PC-3 (cell line): ENCODE data around the gene ICE1. TPM values are rescaled to one million over a fixed set of nuclear protein-coding genes. Genes with fewer than 3 reads are reported as not detected.

Source experiments
- ATAC-seq: fragments of 200-7000 bp; cut with Tn5 transposase; 2 replicates; pipeline ENCODE4 v1.9.1; 2020; ENCODE audit warnings: mild to moderate bottlenecking, moderate library complexity
- BruUV-seq: library from RNA; stranded (reverse); fragments of 400-500 nt; replicated peaks from 2 replicates; lab custom pipeline; 2021; lab: Mats Ljungman, UMichigan
- CTCF ChIA-PET: fragments of 300-600 bp; sonication (Branson Sonifier 250); formaldehyde crosslinking; loops from one replicate; lab custom pipeline; 2022; ENCODE audit warnings: antibody characterized with exemption; lab: Charles Lee
- POLR2A ChIA-PET: fragments of 300-600 bp; sonication (Branson Sonifier 250); formaldehyde crosslinking; loops from one replicate; lab custom pipeline; 2022; ENCODE audit warnings: antibody characterized with exemption; ENCODE audit not compliant: unreplicated experiment; lab: Charles Lee
- DNase-seq: peaks from one replicate; pipeline ENCODE4 v3.0.0-alpha.2; 2015
- H2AFZ ChIP-seq: fragments of 300-600 bp; sonication (generic); 2 replicates; pipeline ENCODE4 v1.6.0; 2016; ENCODE audit warnings: antibody characterized with exemption, low read length
- H3F3A ChIP-seq: fragments of 300-600 bp; sonication (generic); one replicate; pipeline ENCODE4 v1.6.0; 2017; ENCODE audit warnings: antibody characterized with exemption, low read length, control low read depth, mild to moderate bottlenecking; ENCODE audit not compliant: unreplicated experiment
- H3K27ac ChIP-seq: fragments of 300-600 bp; sonication (generic); 2 replicates; pipeline ENCODE4 v1.5.1; 2016; ENCODE audit warnings: mild to moderate bottlenecking, low read length
- H3K27me3 ChIP-seq: fragments of 300-600 bp; sonication (generic); 2 replicates; pipeline ENCODE4 v1.6.1; 2016; ENCODE audit warnings: low read length, mixed read lengths
- H3K36me3 ChIP-seq: fragments of 300-600 bp; sonication (generic); 2 replicates; pipeline ENCODE4 v1.6.1; 2016; ENCODE audit warnings: low read depth, mixed run types, low read length, mixed read lengths
- H3K4me1 ChIP-seq: fragments of 300-600 bp; sonication (generic); 2 replicates; pipeline ENCODE4 v1.5.1; 2016; ENCODE audit warnings: low read length; ENCODE audit not compliant: insufficient read depth
- H3K4me2 ChIP-seq: fragments of 300-600 bp; sonication (generic); 2 replicates; pipeline ENCODE4 v1.6.0; 2016; ENCODE audit warnings: low read length
- H3K4me3 ChIP-seq: fragments of 300-600 bp; sonication (generic); 2 replicates; pipeline ENCODE4 v1.5.1; 2016; ENCODE audit warnings: mild to moderate bottlenecking, low read length, mixed read lengths
- H3K79me2 ChIP-seq: fragments of 300-600 bp; sonication (generic); 2 replicates; pipeline ENCODE4 v1.6.1; 2017; ENCODE audit warnings: low read length, mixed read lengths
- H3K9ac ChIP-seq: fragments of 300-600 bp; sonication (generic); 2 replicates; pipeline ENCODE4 v1.6.0; 2016; ENCODE audit warnings: mild to moderate bottlenecking, low read length
- H3K9me2 ChIP-seq: fragments of 300-600 bp; sonication (generic); replicated peaks from 2 replicates; pipeline ENCODE4 v1.6.1; 2016; ENCODE audit warnings: mixed run types, low read length, mixed read lengths
- H3K9me3 ChIP-seq: fragments of 300-600 bp; sonication (generic); 2 replicates; pipeline ENCODE4 v1.6.1; 2016; ENCODE audit warnings: low read length, mixed read lengths
- H4K20me1 ChIP-seq: fragments of 300-600 bp; sonication (generic); 2 replicates; pipeline ENCODE4 v1.6.1; 2016; ENCODE audit warnings: low read length, mixed read lengths
- CTCF ChIP-seq: fragments of 300-600 bp; sonication (generic); conservative IDR thresholded peaks from 2 replicates; pipeline ENCODE4 v1.5.1; 2017; ENCODE audit warnings: antibody characterized with exemption, low read depth, mild to moderate bottlenecking, low read length
- EZH2 ChIP-seq: fragments of 300-600 bp; sonication (generic); IDR thresholded peaks from one replicate; pipeline ENCODE4 v1.6.1; 2017; ENCODE audit warnings: antibody characterized with exemption, mild to moderate bottlenecking, low read length; ENCODE audit not compliant: unreplicated experiment
- EZH2phosphoT487 ChIP-seq: fragments of 300-600 bp; sonication (generic); IDR thresholded peaks from 2 replicates; pipeline ENCODE4 v1.6.1; 2018; ENCODE audit warnings: mild to moderate bottlenecking, antibody characterized with exemption, low read length, borderline replicate concordance
- intact Hi-C: fragments of 100-400 bp; cut with micrococcal nuclease; formaldehyde crosslinking; loops from 2 replicates; pipeline ENCODE4 v1.9.0; 2023
- total RNA-seq: library from RNA; depleted of rRNA; stranded (reverse); fragments of >200 nt; gene quantifications from 2 replicates; pipeline ENCODE4 v1.2.3, GENCODE V29; 2014

The ICE1 gene
- total RNA-seq, 1 experiment from 2014 or later, result 21.9 TPM

GRCh38 chr5:5420251-5420650, 2.2 kb upstream of the ICE1 start:
- ATAC-seq (no peak), DNase-seq (no peak)
- BruUV-seq, result no TSS peak
- H3K9ac ChIP-seq, result no peak overlapping the region
- H3K4me2 ChIP-seq, result peak overlapping the region; percentile 100
- H3K9me3 ChIP-seq, result no peaks in the 10 kb centered on the region
- intact Hi-C loops, result loop anchor here (5.0 to 10.0 kb wide), 2 partner anchors 83 to 145 kb away; no protein-coding TSS in a partner anchor
- H3K79me2 ChIP-seq, result peaks cover 27% of the 10 kb centered on the region
- H3K9me2 ChIP-seq, result no peaks in the 10 kb centered on the region
- peak overlapping the region; percentile 87; the same call in 1 of the 2 replicates for H2AFZ ChIP-seq
- H3F3A ChIP-seq, result no peaks in the 10 kb centered on the region
- no peaks in the 10 kb centered on the region for H3K27me3 ChIP-seq
- peaks cover 22% of the 10 kb centered on the region for H4K20me1 ChIP-seq
- H3K4me3 ChIP-seq, result no peak overlapping the region
- CTCF ChIA-PET, result no interaction called here
- no peaks in the 10 kb centered on the region for H3K36me3 ChIP-seq
- no peak for TF ChIP-seq CTCF
- TF ChIP-seq EZH2phosphoT487, result no peak
- TF ChIP-seq EZH2, result no peak
- POLR2A ChIA-PET, result no interaction called here
- no peak overlapping the region for H3K27ac ChIP-seq
- peaks cover 35% of the 10 kb centered on the region for H3K4me1 ChIP-seq

- peak overlapping the region; percentile 87 for H2AFZ ChIP-seq
- peak overlapping the region; percentile 98 for H3K4me3 ChIP-seq
- peaks cover 38% of the 10 kb centered on the region for H3K79me2 ChIP-seq
- peak overlapping the region; percentile 100 for H3K4me2 ChIP-seq
- no peaks in the 10 kb centered on the region for H3K36me3 ChIP-seq
- DNase-seq, result no peak
- H3K9me2 ChIP-seq, result no peaks in the 10 kb centered on the region
- no peaks in the 10 kb centered on the region for H3F3A ChIP-seq
- intact Hi-C loops, result loop anchor here (5.0 to 10.0 kb wide), 2 partner anchors 84 to 147 kb away; no protein-coding TSS in a partner anchor
- no peak for ATAC-seq
- no peaks in the 10 kb centered on the region for H3K27me3 ChIP-seq
- H3K27ac ChIP-seq, result peak overlapping the region; percentile 88
- TSS peak; percentile 79 for BruUV-seq
- peaks cover 26% of the 10 kb centered on the region for H4K20me1 ChIP-seq
- ChIA-PET CTCF (no interaction called here), POLR2A (no interaction called here)
- H3K4me1 ChIP-seq, result peaks cover 35% of the 10 kb centered on the region
- peak overlapping the region; percentile 89 for H3K9ac ChIP-seq
- TF ChIP-seq EZH2phosphoT487 (no peak), EZH2 (no peak), CTCF (no peak)
- no peaks in the 10 kb centered on the region for H3K9me3 ChIP-seq
Measured at GRCh38 chr5:5421149-5421960, 1.1 kb upstream of the ICE1 start.
